AG09319 (cell line): ENCODE results near the gene RIOK3.

Experiments used
- DNase-seq: peaks from one replicate; pipeline ENCODE4 v3.0.0-alpha.2; 2010; ENCODE audit warnings: low read depth; ENCODE audit errors: extremely low read depth
- CTCF ChIP-seq: IDR thresholded peaks from 2 replicates; pipeline ENCODE4 v1.5.1; 2011; ENCODE audit warnings: low read depth, mild to moderate bottlenecking, inconsistent platforms, low read length, moderate library complexity

Gene RIOK3

DNA sequence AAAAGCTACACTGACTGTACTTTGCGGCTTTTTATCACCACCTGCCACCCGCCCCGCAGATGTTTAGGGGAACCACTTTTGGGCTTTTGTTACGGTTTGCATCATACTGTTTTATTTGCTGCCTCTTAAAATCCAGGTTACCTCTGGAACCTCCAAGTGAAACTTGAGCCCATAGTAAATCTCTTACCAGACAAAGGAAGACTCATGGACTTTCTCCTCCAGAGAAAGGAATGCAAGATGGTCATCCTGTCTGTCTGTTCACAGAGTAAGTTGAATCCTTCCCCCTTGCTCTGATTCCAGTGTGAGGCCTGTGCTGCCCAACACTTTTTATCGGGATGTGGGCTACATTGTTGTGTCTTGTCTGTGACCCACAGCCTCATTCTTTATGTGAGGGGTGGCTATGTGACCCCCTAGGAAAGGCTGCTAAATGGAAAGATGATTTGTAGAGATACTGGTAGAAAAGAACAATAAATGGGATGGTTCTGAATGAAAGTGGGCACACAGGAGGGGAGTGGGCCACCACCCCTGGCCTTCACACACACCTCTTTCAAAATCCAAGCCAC is 73.5 kb downstream of the RIOK3 start:
- DNase-seq = no peak
- TF ChIP-seq CTCF = no peak

- TF ChIP-seq CTCF = no peak
- DNase-seq = peak; percentile 29
Observed at GRCh38 chr18:23528580-23529472, 75.7 kb downstream of the RIOK3 start.

DNA sequence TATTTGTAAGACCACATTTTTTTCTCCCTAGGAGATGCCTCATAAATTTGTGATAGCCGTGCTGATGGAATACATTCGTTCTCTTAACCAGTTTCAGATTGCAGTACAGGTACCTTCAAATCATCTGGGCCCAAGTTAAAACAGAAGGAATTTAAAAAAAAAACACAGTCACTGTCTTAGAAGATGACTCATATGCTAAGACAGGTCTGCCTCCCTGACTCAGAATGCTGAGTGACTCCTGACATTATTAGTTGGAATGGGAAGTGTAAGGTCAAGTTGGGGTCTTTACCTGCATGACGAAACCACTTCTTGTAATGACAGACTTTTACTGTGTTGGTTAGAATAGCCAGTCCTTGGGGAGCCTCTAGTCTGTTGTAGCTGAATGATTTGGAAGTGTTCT is 76.5 kb downstream of the RIOK3 start:
- DNase-seq = no peak

GRCh38 chr18:23530195-23530594 is 77.1 kb downstream of the RIOK3 start:
- TF ChIP-seq CTCF = no peak
- no peak for DNase-seq

More for the DNA sequence above, 76.5 kb downstream of the RIOK3 start:
- TF ChIP-seq CTCF = no peak

DNA sequence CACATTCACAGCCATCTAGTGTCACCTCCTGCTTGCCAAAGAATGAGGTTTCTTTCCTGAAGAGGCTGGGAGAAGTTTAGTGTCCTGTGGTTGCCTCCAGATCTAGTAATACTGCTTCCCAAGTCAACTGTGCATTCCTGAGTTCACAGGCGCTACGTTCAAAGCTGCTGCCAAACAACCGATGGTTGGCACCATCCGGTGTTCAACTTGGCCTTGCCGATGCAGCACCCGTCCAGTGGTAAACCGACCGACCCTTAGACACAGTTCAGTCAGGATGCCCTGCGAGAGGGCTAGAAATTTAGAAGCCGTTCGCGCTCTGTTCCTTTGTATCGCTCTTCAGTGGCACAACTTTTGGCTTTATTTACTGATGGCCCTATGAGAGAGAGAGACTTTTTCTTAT is 78.8 kb downstream of the RIOK3 start:
- no peak for TF ChIP-seq CTCF
- no peak for DNase-seq
